Stimulated activated CD8-positive, alpha-beta memory T cell treated with anti-CD3 and anti-CD28 coated beads, Interleukin-15, amount 100 ng/mL, for 4 hours (primary cell): ENCODE data around the gene ZNF292.
"Not testable (repeated sequence)": the region's sequence is repeated elsewhere in the genome, so short reads cannot be mapped to it uniquely, and the experiment has no call there.

Experiments used
- DNase-seq, 2 donors: peaks; one replicate each; pipeline ENCODE4 v3.0.0-alpha.2; 2020; ENCODE audit warnings: low read depth in 2 of 2

ZNF292 gene

DNA sequence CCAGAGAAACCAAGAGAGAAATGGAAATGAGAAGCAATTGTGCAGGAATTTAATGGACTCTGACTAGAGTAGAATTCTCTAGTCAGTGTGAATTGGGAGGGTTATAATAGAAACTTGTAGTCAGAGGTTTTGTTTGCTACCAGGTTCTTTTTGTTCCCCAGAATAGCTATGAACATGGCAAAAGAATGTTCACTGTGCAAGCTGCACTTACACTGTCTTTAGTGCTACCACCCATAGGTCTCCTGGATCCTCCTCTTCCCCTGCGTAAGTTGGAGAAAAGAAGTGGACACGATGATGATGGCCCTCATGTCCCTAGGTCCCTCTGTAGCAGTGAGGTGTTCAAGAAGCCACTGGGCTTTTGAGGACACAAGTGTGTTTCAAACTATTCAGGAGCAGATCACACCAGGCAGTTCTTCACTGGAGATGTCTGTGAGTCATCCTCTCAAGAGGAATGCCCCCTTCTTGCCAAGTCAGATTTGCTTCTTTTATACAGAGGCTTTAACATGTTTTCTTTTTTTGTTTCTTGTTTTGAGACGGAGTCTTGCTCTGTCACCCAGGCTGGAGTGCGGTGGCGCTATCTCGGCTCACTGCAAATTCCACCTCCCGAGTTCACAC lies 119.4 kb downstream of the ZNF292 start:
- DNase-seq: no peak

DNA sequence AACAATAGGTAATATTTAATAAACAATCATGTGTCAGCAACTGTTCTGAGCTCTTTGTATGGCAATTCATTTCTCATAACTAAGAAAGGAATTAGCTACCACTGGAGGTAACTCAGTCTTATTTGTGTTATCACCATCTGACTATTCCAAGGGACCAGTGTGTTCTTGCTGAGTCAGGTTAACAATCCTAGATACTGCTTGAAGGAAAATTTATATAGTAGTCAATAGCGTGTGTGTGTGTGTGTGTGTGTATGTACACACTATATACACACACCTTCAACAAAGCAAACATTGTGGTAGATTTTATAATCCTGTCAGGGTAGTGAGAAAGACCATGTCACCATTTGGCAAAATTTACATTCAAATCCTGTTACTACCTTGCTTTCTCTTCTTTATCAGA lies 121.3 kb downstream of the ZNF292 start:
- DNase-seq: no peak

DNA sequence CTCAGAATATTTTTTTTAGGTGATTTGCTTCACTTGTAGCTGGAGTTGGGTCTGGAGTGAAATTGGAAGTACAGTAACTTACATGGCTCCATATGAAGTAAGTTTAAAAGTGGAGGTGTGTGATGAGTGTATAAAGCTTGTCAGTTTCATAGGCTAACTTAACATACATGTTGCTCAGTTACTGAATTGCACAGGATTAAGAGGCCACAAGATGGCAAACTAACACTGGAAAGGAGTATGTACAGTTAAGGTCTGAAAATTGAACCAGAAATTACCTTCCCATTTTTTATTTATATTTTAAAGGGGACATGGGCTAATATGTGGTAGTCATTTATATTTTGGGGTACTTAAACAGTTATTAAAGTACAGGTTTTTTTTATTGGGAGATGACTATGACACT lies 121.8 kb downstream of the ZNF292 start:
- DNase-seq: no peak

DNA sequence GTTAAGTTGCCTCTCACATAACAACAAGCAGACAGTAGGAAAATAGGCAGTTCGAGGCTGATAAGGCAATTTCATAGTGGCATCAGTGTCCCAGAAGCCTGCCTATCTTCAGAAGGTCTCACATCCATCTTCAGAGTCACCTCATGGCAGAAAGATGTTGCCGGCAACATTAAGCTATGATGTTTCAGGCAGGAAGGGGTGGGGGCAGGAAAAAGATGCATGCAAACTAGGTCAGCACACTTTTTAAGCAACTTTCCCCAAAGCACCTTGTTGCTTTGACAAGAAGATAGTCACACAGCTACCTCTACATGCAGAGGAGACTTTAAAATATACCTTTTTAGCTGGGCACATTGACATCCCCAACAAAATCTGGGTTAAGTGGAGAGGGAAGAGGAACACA lies 123.8 kb downstream of the ZNF292 start:
- no peak for DNase-seq

DNA sequence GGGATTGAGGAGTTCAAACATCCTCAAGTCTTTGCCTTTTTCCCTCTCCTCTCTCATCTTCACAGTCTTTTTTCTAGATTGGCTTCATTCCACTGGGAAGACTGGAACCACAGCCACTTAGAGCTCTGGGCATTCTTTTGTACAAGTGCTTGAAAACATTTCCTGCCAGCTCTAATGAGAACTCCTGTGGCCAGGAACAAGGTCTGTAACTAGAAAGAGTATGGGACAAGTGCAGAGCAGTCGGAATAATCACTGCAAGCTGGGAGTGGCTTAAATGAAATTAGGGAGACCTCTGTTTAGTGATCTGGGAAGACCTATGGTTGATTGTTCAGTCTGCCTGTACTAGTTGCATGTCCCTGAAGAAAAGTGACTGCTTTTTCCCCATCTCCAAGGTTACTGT lies 126.1 kb downstream of the ZNF292 start:
- no peak for DNase-seq

DNA sequence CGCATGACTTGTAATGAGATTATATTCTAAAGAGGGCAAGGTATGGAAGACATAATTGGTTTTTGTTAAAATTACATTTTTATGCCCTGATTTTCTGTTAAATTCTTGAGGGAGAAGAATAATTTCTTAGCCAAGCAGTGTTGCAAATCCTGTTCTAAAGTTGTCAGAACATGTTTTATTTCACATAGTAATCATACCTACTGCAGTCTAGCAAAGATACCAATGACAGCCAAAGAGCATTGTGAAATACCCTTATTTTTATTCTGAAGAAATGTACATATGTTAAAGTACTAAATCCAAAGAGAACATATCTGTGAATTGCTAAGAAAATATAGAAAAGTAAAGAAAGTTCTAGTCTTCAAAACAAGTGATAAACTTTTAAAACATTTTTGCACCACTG lies 127.4 kb downstream of the ZNF292 start:
- no peak for DNase-seq

DNA sequence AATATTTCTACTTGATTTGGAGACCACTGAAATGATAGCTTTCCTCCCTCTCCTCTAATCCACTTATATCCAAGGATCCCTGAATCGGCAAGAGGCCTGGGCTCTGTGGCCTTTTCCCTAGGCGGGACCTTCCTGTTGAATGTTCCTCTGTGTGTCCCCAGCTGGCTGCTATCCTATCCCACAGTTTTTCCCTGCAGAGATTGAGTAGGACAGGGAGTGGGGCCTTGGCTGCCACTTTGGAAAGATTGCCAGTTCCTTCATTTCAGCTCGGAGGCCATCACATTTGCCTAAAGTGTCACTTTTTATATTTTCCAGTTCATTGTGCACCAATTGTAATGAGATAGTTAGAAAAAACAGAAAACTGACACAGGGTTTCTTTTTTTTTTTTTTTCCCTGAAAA lies 128.1 kb downstream of the ZNF292 start:
- no peak for DNase-seq

DNA sequence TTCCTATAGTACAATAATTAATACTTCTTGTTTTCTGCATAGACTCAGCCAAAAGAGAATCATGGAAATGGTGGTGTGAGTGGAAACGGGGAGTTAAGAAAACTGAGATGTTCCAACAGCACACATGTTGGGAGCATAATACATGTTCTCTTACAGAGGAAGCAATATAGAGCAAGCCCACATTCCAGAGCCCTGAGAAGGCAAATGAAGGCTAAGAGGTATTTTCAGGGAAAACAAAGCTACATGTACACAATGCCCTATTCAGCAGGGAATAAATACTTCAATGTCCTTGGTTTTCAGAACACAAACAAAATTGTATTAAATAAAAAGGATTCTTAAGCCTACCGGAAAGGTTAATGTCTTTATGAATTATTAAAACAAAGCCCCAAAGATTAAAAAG lies 131.9 kb downstream of the ZNF292 start:
- no peak for DNase-seq

DNA sequence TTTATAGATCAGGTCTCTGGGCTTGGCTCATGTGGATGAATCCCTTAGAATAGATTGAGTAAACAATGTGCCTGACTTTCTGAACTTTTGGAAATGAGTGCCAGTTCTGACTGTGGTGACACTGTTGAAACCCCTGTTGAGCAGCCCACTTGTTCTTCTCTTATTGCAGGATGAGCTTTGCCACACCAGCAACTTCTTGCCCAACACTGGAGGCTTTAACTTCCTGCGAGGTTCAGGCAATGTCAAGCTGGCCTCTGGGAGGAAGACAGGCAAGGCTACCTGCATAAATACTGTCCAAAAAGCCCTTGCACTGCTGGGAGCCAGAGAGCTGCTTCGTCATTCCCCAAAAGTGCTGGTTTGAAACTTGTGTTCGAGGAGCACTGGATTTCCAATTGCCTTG lies 134.2 kb downstream of the ZNF292 start:
- no peak for DNase-seq

DNA sequence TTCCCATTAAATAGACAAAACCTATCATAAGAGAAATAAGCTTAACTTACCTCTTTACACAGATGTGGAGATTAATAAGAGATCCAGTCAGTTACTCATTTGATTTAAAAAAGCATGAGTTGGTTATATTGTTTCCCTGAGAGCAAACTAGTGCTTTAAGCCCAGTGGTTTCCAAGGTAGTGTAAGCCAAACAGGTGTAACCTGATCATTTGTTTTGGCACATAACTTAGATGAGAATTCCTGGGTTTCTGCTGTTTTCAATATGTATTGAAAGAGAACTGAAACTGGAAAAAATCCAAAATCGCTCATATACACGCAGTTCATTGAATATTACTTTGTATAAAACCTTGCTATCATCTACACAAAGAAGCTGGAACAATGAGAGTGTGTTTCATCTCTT lies 136.5 kb downstream of the ZNF292 start:
- no peak for DNase-seq

DNA sequence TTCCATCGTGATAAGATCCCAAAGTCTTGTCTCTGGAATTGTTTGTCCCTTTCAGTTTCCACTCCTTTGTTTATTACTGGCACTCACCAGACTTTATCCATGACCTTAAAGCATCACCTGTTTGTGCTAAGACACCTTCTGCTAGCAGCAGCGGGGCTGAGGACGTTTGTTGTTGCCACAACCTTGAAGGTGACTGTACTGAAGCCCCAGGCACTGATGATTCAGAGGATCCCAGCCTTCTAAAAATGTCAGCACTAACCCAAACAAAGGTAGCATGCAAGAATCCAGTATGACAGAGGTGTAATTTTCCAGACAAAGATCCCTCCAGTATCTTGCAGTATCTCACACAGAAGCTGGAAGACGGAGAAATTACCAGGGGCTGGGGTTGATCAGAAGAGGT lies 138.2 kb downstream of the ZNF292 start:
- DNase-seq: no peak

DNA sequence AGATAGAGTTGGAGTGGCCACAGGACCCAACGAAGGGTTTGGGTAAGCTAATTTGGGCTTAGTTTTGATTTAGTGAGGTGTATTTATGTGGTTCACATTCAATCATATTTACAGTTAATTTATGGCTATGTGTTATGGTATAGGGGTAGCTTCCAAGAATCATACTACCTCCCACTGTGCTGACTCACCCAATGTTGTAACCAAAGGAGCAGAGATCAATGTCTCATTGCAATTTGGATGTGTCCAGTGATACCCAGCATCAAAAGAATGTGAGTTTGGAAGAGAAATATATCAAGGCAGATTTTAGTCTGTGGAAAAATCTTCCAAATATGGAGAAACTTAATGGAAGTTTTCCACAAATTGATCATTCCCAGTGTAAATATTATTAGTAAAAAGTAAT lies 141.8 kb downstream of the ZNF292 start:
- no peak for DNase-seq

DNA sequence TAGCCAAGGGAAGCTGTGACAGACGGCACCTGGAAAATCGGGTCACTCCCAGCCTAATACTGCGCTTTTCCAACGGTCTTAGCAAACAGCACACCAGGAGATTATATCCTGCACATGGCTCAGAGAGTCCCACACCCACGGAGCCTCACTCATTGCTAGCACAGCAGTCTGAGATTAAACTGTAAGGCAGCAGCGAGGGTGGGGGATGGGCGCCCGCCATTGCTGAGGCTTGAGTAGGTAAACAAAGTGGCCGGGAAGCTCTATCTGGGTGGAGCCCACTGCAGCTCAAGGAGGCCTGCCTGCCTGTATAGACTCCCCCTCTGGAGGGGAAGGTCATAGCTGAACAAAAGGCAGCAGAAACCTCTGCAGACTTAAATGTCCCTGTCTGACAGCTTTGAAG lies 145.9 kb downstream of the ZNF292 start:
- DNase-seq: not testable (repeated sequence)

DNA sequence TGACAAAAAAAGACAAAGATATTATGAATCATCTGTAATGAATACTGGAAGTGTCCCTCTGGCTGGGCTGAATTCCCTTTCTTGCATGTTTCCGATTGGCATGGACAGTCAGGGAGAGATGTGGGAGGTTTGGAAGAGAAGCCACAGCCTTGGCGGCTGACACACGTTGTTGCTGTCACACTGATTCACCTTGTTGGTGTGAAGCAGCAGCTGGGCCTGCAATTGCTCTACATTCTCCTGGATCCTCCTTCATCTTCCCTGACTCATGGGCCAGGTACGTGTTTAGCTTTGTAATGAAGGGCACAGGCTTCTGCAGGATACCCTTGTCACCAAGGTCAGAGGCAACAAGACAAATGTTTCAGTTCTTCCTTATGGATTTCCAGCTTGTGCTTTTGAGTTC lies 153.6 kb downstream of the ZNF292 start:
- no peak for DNase-seq

DNA sequence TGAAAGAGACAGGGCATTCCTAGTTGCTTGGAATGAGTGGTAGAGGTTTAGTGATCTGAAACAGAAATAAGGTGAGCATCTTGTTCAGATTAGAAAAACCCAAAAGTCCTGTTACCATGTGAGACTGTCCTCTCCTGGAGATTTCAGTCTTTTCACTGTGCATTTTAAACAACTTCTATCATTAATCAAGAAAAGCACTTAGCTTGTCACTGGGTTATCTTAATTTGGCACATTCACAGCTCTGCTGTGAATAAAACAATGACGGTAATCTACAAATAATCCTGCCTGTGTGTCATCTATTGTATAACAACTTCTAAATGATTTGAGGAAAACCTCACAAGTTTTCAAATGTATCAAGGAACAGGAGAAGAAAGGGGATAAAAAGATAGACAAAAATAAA lies 157.5 kb downstream of the ZNF292 start:
- no peak for DNase-seq
